K562 (cell line): Measurements from ENCODE around the gene ATP2A3. TPM values are rescaled to one million over a fixed set of nuclear protein-coding genes. Genes with fewer than 3 reads are reported as not detected.
A peak's percentile ranks its signal among the peaks of the same experiment; 100 is the strongest.

Source experiments
- BHLHE40 ChIP-seq: IDR thresholded peaks from 2 replicates; pipeline ENCODE4 v1.6.1; 2011; ENCODE audit warnings: low read length, improper control_type of control experiment
- DPF2 ChIP-seq: fragments of 450-650 bp; IDR thresholded peaks from 2 replicates; pipeline ENCODE4 v1.6.1; 2016
- GATA2 ChIP-seq: sonication (generic); formaldehyde crosslinking; IDR thresholded peaks from 2 replicates; pipeline ENCODE4 v1.4.0; 2020; ENCODE audit warnings: mild to moderate bottlenecking, missing genetic modification reagents
- GTF2B ChIP-seq: IDR thresholded peaks from 2 replicates; pipeline ENCODE4 v1.6.1; 2011; ENCODE audit not compliant: insufficient read length; ENCODE audit errors: extremely low read depth
- HIVEP1 ChIP-seq: fragments of 250-450 bp; sonication (Bioruptor Pico); IDR thresholded peaks from 2 replicates; pipeline ENCODE4 v1.4.0; 2020; ENCODE audit warnings: mild to moderate bottlenecking
- HMG20A ChIP-seq: fragments of 450-650 bp; formaldehyde crosslinking; conservative IDR thresholded peaks from 2 replicates; pipeline ENCODE4 v1.4.0; 2020; ENCODE audit warnings: mild to moderate bottlenecking, mixed read lengths
- HNRNPLL ChIP-seq: fragments of 200-400 bp; formaldehyde crosslinking; IDR thresholded peaks from 2 replicates; pipeline ENCODE4 v1.6.1; 2017; ENCODE audit warnings: low read length, low read depth, mild to moderate bottlenecking; ENCODE audit not compliant: poor library complexity, severe bottlenecking
- HOXB6 ChIP-seq: fragments of 250-450 bp; sonication (Bioruptor Pico); IDR thresholded peaks from 2 replicates; pipeline ENCODE4 v1.5.1; 2022; ENCODE audit warnings: mild to moderate bottlenecking, borderline replicate concordance
- KLF6 ChIP-seq: fragments of 250-450 bp; sonication (Bioruptor Pico); IDR thresholded peaks from 2 replicates; pipeline ENCODE4 v1.4.0; 2020; ENCODE audit warnings: mild to moderate bottlenecking, moderate library complexity, borderline replicate concordance
- MAZ ChIP-seq, 2 experiments: fragments of 450-650 bp in 1 of 2; sonication (generic) in 1 of 2; formaldehyde crosslinking; IDR thresholded peaks in 1 of 2; conservative IDR thresholded peaks in 1 of 2; 2 replicates each; pipeline versions ENCODE4 v1.4.0 to v1.5.0; 2020; ENCODE audit warnings: mild to moderate bottlenecking in 1 of 2, missing genetic modification reagents in 1 of 2
- NFATC3 ChIP-seq: fragments of 450-650 bp; IDR thresholded peaks from 2 replicates; pipeline ENCODE4 v1.6.1; 2017; ENCODE audit warnings: mild to moderate bottlenecking
- NFRKB ChIP-seq: fragments of 450-650 bp; IDR thresholded peaks from 2 replicates; pipeline ENCODE4 v1.6.1; 2016; ENCODE audit warnings: low read depth
- PATZ1 ChIP-seq: fragments of 250-450 bp; sonication (Bioruptor Pico); IDR thresholded peaks from 2 replicates; pipeline ENCODE4 v1.5.0; 2020; ENCODE audit warnings: mild to moderate bottlenecking, borderline replicate concordance
- PURB ChIP-seq: sonication (generic); formaldehyde crosslinking; IDR thresholded peaks from 2 replicates; pipeline ENCODE4 v1.9.0; 2021; ENCODE audit warnings: low read depth, mild to moderate bottlenecking, missing genetic modification reagents
- SMAD3 ChIP-seq: fragments of 450-650 bp; formaldehyde crosslinking; conservative IDR thresholded peaks from 2 replicates; pipeline ENCODE4 v1.4.0; 2020; ENCODE audit warnings: mild to moderate bottlenecking
- SMC3 ChIP-seq: conservative IDR thresholded peaks from 2 replicates; pipeline ENCODE4 v1.6.1; 2011; ENCODE audit warnings: low read depth, low read length, improper control_type of control experiment; ENCODE audit not compliant: insufficient read depth
- SNIP1 ChIP-seq: fragments of 450-650 bp; IDR thresholded peaks from 2 replicates; pipeline ENCODE4 v1.7.1; 2017; ENCODE audit warnings: low read depth, mild to moderate bottlenecking
- SOX6 ChIP-seq: fragments of 450-650 bp; IDR thresholded peaks from 2 replicates; pipeline ENCODE4 v1.6.1; 2014; ENCODE audit warnings: mild to moderate bottlenecking
- TCF15 ChIP-seq: fragments of 250-450 bp; sonication (Bioruptor Pico); IDR thresholded peaks from 2 replicates; pipeline ENCODE4 v1.8.0; 2022; ENCODE audit warnings: moderate library complexity, mild to moderate bottlenecking, inconsistent platforms
- TRIM25 ChIP-seq: fragments of 450-650 bp; IDR thresholded peaks from 2 replicates; pipeline ENCODE4 v1.7.0; 2016; ENCODE audit warnings: borderline replicate concordance
- U2AF2 ChIP-seq: fragments of 200-400 bp; formaldehyde crosslinking; optimal IDR thresholded peaks from 2 replicates; pipeline ENCODE3; 2017; ENCODE audit warnings: low read depth, mild to moderate bottlenecking, low read length
- ZBTB17 ChIP-seq: fragments of 450-650 bp; formaldehyde crosslinking; IDR thresholded peaks from 2 replicates; pipeline ENCODE4 v1.4.0; 2020; ENCODE audit warnings: mild to moderate bottlenecking
- ZNF217 ChIP-seq: sonication (generic); formaldehyde crosslinking; IDR thresholded peaks from 2 replicates; pipeline ENCODE4 v1.8.0; 2022; ENCODE audit warnings: mild to moderate bottlenecking, missing genetic modification reagents
- ZNF282 ChIP-seq: sonication (generic); formaldehyde crosslinking; IDR thresholded peaks from 2 replicates; pipeline ENCODE4 v1.8.1; 2023; ENCODE audit warnings: missing genetic modification reagents
- ZNF436 ChIP-seq: fragments of 250-450, 450-650 bp; sonication (Bioruptor Pico); formaldehyde crosslinking; IDR thresholded peaks from 2 replicates; pipeline ENCODE4 v1.7.0; 2020; ENCODE audit warnings: mild to moderate bottlenecking
- polyA plus RNA-seq, 8 experiments: library from polyadenylated mRNA; depleted of rRNA in 4 of 8; stranded (reverse) in 5 of 8; unstranded in 3 of 8; fragments of >200 nt; fragmentation: Nextera tagmentation in 2 of 8; fragmentation: Illumina TruSeq in 1 of 8; extraction: Ambion mirVana in 2 of 8; extraction: Trizol in 1 of 8; gene quantifications; 2 replicates each; pipeline versions ENCODE4 v1.2.1 to v1.2.3, GENCODE V29; 2011 to 2014; ENCODE audit warnings: inconsistent platforms in 1 of 8, missing spikeins in 1 of 8
- total RNA-seq, 7 experiments: library from RNA; depleted of rRNA in 6 of 7; stranded (reverse); fragments of >200 nt in 6 of 7; fragmentation: Illumina TruSeq in 2 of 7; extraction: Trizol in 2 of 7; gene quantifications; 2 replicates each; pipeline versions ENCODE4 v1.2.1 to v1.2.3, GENCODE V29; 2011 to 2021; ENCODE audit warnings: low replicate concordance in 1 of 7

The ATP2A3 gene
- total and polyA plus RNA-seq, 9 of the 15 experiments (the other 6 are each of a cell fraction or from before 2014, with no cell fraction given) = 0.65 to 103 (median 31.3) TPM

- TF ChIP-seq KLF6 = peak; percentile 90
- TF ChIP-seq BHLHE40 = peak; percentile 86
- TF ChIP-seq PURB (CRISPR knock-in tag) = no peak
- no peak for TF ChIP-seq NFATC3
- TF ChIP-seq GATA2 (CRISPR knock-in tag) = no peak
- TF ChIP-seq TRIM25 = no peak
- peak; percentile 70 to 77 for TF ChIP-seq MAZ (CRISPR knock-in tag; conservative IDR thresholded peaks at IDR 0.05 in 1 of 2, IDR thresholded peaks at IDR 0.05 in 1 of 2)
- no peak for TF ChIP-seq HMG20A
- TF ChIP-seq U2AF2 = no peak
- peak; percentile 64; the same call in 1 of the 2 replicates for TF ChIP-seq PATZ1
- no peak for TF ChIP-seq ZNF436 (CRISPR knock-in tag)
- peak; percentile 42; the same call in 1 of the 2 replicates for TF ChIP-seq SOX6
- no peak for TF ChIP-seq HNRNPLL
- peak; percentile 85; the same call in 1 of the 2 replicates for TF ChIP-seq HIVEP1 (CRISPR knock-in tag)
- TF ChIP-seq SNIP1 = no peak
- TF ChIP-seq ZBTB17 (CRISPR knock-in tag) = peak; percentile 50; the same call in 1 of the 2 replicates
- no peak for TF ChIP-seq HOXB6 (CRISPR knock-in tag)
- no peak for TF ChIP-seq GTF2B
- TF ChIP-seq ZNF217 (CRISPR knock-in tag) = no peak
- peak; percentile 91 for TF ChIP-seq SMAD3 (CRISPR knock-in tag)
- peak; percentile 85 for TF ChIP-seq TCF15 (CRISPR knock-in tag)
- no peak for TF ChIP-seq NFRKB
- 0 out of 2 replicates have a peak, but pooled peaks have one; percentile 28 for TF ChIP-seq DPF2
- TF ChIP-seq ZNF282 (CRISPR knock-in tag) = no peak
- peak; percentile 92 for TF ChIP-seq SMC3
Observed at GRCh38 chr17:4004517-4005295, 40.5 kb upstream of the ATP2A3 start (continued).
